Aortic smooth muscle cell (primary cell): ENCODE results near the gene NACA. TPM values are rescaled to one million over a fixed set of nuclear protein-coding genes. Genes with fewer than 3 reads are reported as not detected.

Source experiments
- total RNA-seq: library from RNA; depleted of rRNA; stranded (reverse); fragments of >200 nt; gene quantifications from 2 replicates; pipeline ENCODE4 v1.2.3, GENCODE V29; 2014

NACA gene
- 961 and 1,153 TPM in 2 replicates for total RNA-seq

GRCh38 chr12:56724972-56725722 lies at the start of gene NACA:
NACA (minus strand) TSS chr12:56725299; CDS start chr12:56724521, 778 bp downstream.

GRCh38 chr12:56751712-56752598 lies 26.9 kb upstream of the NACA start, which contains the start of gene PRIM1:
PRIM1 (minus strand) TSS chr12:56752323; CDS start chr12:56752298, 25 bp downstream.

GRCh38 chr12:56688129-56688845 lies 36.8 kb downstream of the NACA start, which contains the start of gene PTGES3:
PTGES3 (minus strand) TSS chr12:56688284; CDS start chr12:56687999, 285 bp downstream.

Other genes with a start within 250 kb of the NACA start
- 0.13 TPM in 1 of 2 replicates, not detected in the other for gene GLS2, start 237.1 kb downstream of the NACA start, total RNA-seq
- gene RBMS2, start 203.5 kb downstream of the NACA start, total RNA-seq: 11.5 and 19.6 TPM in 2 replicates
- gene BAZ2A, start 95.0 kb downstream of the NACA start, total RNA-seq: 16.5 and 22.0 TPM in 2 replicates
- 616 and 653 TPM in 2 replicates for gene ATP5F1B, start 79.3 kb downstream of the NACA start, total RNA-seq
- gene PTGES3, start 37.0 kb downstream of the NACA start, total RNA-seq: 44.7 and 58.9 TPM in 2 replicates
- gene PRIM1, start 27.0 kb upstream of the NACA start, total RNA-seq: 7.3 and 8.6 TPM in 2 replicates
- gene HSD17B6, start 38.0 kb upstream of the NACA start, total RNA-seq: 0.53 and 0.68 TPM in 2 replicates
- not detected in 2 replicates for gene SDR9C7, start 209.1 kb upstream of the NACA start, total RNA-seq
- gene RDH16, start 232.3 kb upstream of the NACA start, total RNA-seq: 0.06 and 0.13 TPM in 2 replicates